Right lobe of liver (tissue), 6 donors: Measurements from ENCODE around the gene GATC. TPM values are rescaled to one million over a fixed set of nuclear protein-coding genes. Genes with fewer than 3 reads are reported as not detected.

ENCODE experiments used
- ATAC-seq, 4 donors: fragments of 200-7000 bp; cut with Tn5 transposase; one replicate each; pipeline ENCODE4 v1.9.1; 2020; ENCODE audit warnings: mild to moderate bottlenecking in 4 of 4, moderate library complexity in 4 of 4
- DNase-seq, 3 donors: peaks; one replicate each; pipeline ENCODE4 v3.0.0-alpha.2; 2020
- H3K27ac ChIP-seq, 3 donors: fragments of 200-600 bp; one replicate each; pipeline ENCODE4 v1.8.0; 2022
- H3K27me3 ChIP-seq, 2 donors: fragments of 200-600 bp; one replicate each; pipeline ENCODE4 v1.8.0; 2022
- H3K36me3 ChIP-seq, 4 donors: fragments of 200-600 bp; sonication (generic) in 1 of 4; one replicate each; pipeline versions ENCODE4 v1.5.1 to v1.8.0; 2017 to 2022; ENCODE audit warnings: control low read depth in 1 of 4
- H3K4me1 ChIP-seq, 4 donors: fragments of 200-600 bp; sonication (generic) in 1 of 4; one replicate each; pipeline versions ENCODE4 v1.5.1 to v1.8.0; 2017 to 2022; ENCODE audit warnings: control low read depth in 1 of 4
- H3K4me3 ChIP-seq, 3 donors: fragments of 200-600 bp; one replicate each; pipeline ENCODE4 v1.8.0; 2022
- H3K9me3 ChIP-seq, 4 donors: fragments of 200-600 bp; sonication (generic) in 1 of 4; one replicate each; pipeline versions ENCODE4 v1.5.1 to v1.8.0; 2017 to 2022; ENCODE audit warnings: control low read depth in 1 of 4
- CTCF ChIP-seq, 4 donors: fragments of 200-600 bp in 3 of 4; fragments of 450-650 bp in 1 of 4; IDR thresholded peaks; one replicate each; pipeline versions ENCODE4 v1.5.1 to v1.8.0; 2016 to 2022; ENCODE audit warnings: antibody characterized with exemption in 4 of 4, mild to moderate bottlenecking in 2 of 4
- POLR2A ChIP-seq: fragments of 450-650 bp; IDR thresholded peaks from one replicate; pipeline ENCODE4 v1.6.1; 2017; ENCODE audit warnings: antibody characterized with exemption, mild to moderate bottlenecking
- WGBS: methylation state at CpG from one replicate; pipeline ENCODE4 v1.1.6; 2018; ENCODE audit warnings: low coverage, low lambda C conversion rate; ENCODE audit not compliant: insufficient coverage; ENCODE audit errors: missing lambda C conversion rate; 5-methylcytosine and 5-hydroxymethylcytosine counted together
- intact Hi-C, 2 donors: fragments of 100-400 bp; cut with DNase I; formaldehyde crosslinking; loops; one replicate each; pipeline versions ENCODE4 v1.11.2 to v1.14.1; 2022
- total RNA-seq, 6 experiments: library from RNA; depleted of rRNA in 2 of 6; stranded (reverse); fragments of >200 nt in 2 of 6; fragmentation: NEBNext Ultra II Directional in 3 of 6; extraction: Animal tissue kit (Norgen Biotek cat#: 25700) in 3 of 6; gene quantifications; one replicate each; pipeline versions ENCODE4 v1.1.0 to v1.2.4, GENCODE V29; 2016 to 2023
- donor health status: DM: no; HTN: yes; CAD: no.
- donor health status: DM: no; HTN: no; CAD: no.
- donor health status: DM: no; HTN: no; CAD: no.
- donor health status: DM: no; HTN: yes; CAD: no.
- donor health status: DM: no; HTN: yes; CAD: no.

Gene GATC
- total RNA-seq, 6 experiments from 2014 or later = 13.4 to 23.8 (median 15.9) TPM

- intact Hi-C loops = no loop called here
- WGBS = 81% methylated on average over 7 of the region's 7 CpGs
- no peaks in the 10 kb centered on the region for H3K27me3 ChIP-seq
- no peak overlapping the region for H3K4me3 ChIP-seq
- H3K36me3 ChIP-seq = no peaks in the 10 kb centered on the region
- DNase-seq (no peak), ATAC-seq (no peak)
- TF ChIP-seq POLR2A (no peak), CTCF (IDR thresholded peaks at IDR 0.05) (no peak)
- no peaks in the 10 kb centered on the region for H3K4me1 ChIP-seq
- H3K27ac ChIP-seq = no peak overlapping the region
- H3K9me3 ChIP-seq = no peaks in the 10 kb centered on the region
Measured at GRCh38 chr12:120412421-120412820, 33.8 kb upstream of the GATC start.

- no peaks in the 10 kb centered on the region for H3K36me3 ChIP-seq
- no peak for DNase-seq
- H3K4me3 ChIP-seq = no peak overlapping the region
- H3K9me3 ChIP-seq = no peaks in the 10 kb centered on the region
- no peak for TF ChIP-seq CTCF (IDR thresholded peaks at IDR 0.05)
- TF ChIP-seq POLR2A = no peak
- no peak overlapping the region for H3K27ac ChIP-seq
- intact Hi-C loops = no loop called here
- no peak for ATAC-seq
- 70% methylated on average over 8 of the region's 13 CpGs for WGBS
- H3K4me1 ChIP-seq = no peaks in the 10 kb centered on the region
- no peaks in the 10 kb centered on the region for H3K27me3 ChIP-seq
Measured at GRCh38 chr12:120413901-120414695, 32.1 kb upstream of the GATC start.

GRCh38 chr12:120416490-120417216, 29.6 kb upstream of the GATC start:
- H3K4me3 ChIP-seq = no peak overlapping the region
- TF ChIP-seq POLR2A = no peak
- no peaks in the 10 kb centered on the region for H3K9me3 ChIP-seq
- 72% methylated on average over 5 of the region's 7 CpGs for WGBS
- no peak for DNase-seq
- H3K27me3 ChIP-seq = no peaks in the 10 kb centered on the region
- ATAC-seq = no peak
- H3K4me1 ChIP-seq = no peaks in the 10 kb centered on the region
- no peak overlapping the region for H3K27ac ChIP-seq
- intact Hi-C loops = no loop called here
- H3K36me3 ChIP-seq = no peaks in the 10 kb centered on the region

GRCh38 chr12:120417917-120418580, 28.2 kb upstream of the GATC start:
- H3K4me3 ChIP-seq = no peak overlapping the region
- no peak for TF ChIP-seq CTCF (IDR thresholded peaks at IDR 0.05)
- TF ChIP-seq POLR2A = no peak
- no peak overlapping the region for H3K27ac ChIP-seq
- 97% methylated on average over 3 of the region's 4 CpGs for WGBS
- no peaks in the 10 kb centered on the region for H3K9me3 ChIP-seq
- intact Hi-C loops = no loop called here
- ATAC-seq = no peak
- no peaks in the 10 kb centered on the region for H3K4me1 ChIP-seq
- no peak for DNase-seq
- no peaks in the 10 kb centered on the region for H3K36me3 ChIP-seq
- H3K27me3 ChIP-seq = no peaks in the 10 kb centered on the region

- no peak for DNase-seq
- no peak overlapping the region for H3K4me3 ChIP-seq
- no peaks in the 10 kb centered on the region for H3K27me3 ChIP-seq
- 63% methylated on average over 4 of the region's 4 CpGs for WGBS
- H3K36me3 ChIP-seq = no peaks in the 10 kb centered on the region
- H3K27ac ChIP-seq = no peak overlapping the region
- TF ChIP-seq CTCF (IDR thresholded peaks at IDR 0.05) = no peak
- no peak for TF ChIP-seq POLR2A
- no peak for ATAC-seq
- H3K4me1 ChIP-seq = no peaks in the 10 kb centered on the region
- intact Hi-C loops = loop anchor here in 1 of 2 donors (10.0 kb wide), 1 partner anchor 57 kb away; the partner anchor contains the start of gene MSI1
- no peaks in the 10 kb centered on the region for H3K9me3 ChIP-seq
Measured at GRCh38 chr12:120421701-120422100, 24.5 kb upstream of the GATC start.
